NCI-H345 treated with DMSO at 0.1 percent for 48 hours (cell line): ENCODE measurements around the gene OBI1.
A peak's percentile ranks its signal among the peaks of the same experiment; 100 is the strongest.

Source experiments
- DNase-seq: peaks from one replicate; lab custom pipeline; 2025; ENCODE audit not compliant: unreplicated experiment; lab: John Stamatoyannopoulos, UW

OBI1 gene

DNA sequence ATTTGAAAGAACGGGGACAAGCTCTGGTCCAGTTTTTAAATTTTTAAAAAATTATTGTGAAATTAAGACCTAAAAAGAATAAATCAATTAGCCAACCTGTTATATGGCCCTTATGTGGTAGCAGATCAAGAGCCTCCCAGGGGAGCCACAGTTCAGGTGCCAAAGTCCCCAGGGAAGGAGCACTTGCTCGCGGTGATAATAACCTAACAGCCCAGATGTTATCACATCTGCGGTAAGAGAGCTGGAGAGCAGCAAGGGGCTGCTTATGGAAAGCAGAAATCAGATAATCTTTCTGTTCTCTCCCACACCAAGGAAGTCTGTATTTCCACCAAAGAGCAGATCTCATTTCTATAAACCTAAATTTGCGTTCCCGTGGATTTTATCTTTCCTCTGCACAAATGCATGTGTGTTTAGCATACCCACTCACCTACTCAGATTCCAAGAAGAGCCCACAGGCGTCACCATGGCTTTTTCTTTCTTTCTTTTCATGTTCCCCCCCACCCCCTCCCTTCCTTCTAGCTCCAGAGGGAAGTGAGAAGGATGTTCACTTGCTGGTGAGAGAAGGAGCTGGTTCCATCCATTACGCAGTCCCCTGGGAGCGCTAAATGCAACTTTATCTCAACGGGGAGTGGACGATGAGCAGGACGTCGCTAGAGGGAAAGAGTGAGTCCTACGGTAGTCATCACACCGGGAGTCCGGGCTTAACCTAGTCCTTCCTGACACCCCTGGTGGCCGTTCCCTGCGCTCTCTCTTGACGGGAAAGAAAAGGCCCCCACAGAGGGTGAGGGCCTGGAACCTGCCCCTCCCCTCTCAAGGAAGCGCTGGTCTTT lies 54.0 kb downstream of the OBI1 start:
- DNase-seq, result peak; percentile 63

DNA sequence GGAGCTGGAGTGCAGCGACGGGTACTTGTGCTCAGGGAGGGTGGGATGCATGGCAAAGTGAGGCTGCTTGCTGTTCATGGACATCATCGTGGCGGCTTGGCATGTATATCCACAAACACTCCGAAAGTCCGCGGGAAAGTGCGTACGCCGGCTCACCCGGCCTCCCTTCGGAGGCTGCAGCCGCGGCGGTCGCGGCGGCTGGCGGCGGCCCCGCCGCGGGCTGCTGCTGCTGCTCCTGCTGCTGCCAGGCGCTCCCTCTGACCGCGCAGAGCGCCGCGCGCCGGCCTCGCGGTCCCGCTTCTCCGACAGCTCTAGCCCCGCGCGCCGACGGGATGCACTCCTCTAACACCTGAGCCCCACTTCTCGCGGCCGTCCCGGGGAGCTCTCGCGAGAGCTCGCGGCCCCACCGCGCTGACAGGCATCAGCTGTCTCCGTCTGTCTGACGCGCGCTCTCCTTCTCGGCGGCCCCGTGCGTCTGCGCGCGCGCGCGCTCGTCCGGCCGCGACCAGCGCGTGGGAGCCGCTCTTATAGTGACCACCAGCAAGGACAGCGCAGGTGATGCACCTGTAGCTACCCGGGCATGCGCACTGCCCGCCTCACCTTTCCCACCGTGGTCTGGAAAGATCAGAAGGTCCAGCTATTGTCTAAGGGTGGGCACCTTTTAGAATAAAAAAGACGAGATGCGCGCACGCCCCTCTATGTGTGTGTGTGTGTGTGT lies 55.6 kb downstream of the OBI1 start, which contains the start of gene POU4F1:
POU4F1 (minus strand) TSS at position 313 of the 718 bp plus-strand sequence; CDS start at position 87, 226 bp downstream.
- peak; percentile 76 for DNase-seq

GRCh38 chr13:78602561-78603239 lies 56.3 kb downstream of the OBI1 start:
- no peak for DNase-seq

DNA sequence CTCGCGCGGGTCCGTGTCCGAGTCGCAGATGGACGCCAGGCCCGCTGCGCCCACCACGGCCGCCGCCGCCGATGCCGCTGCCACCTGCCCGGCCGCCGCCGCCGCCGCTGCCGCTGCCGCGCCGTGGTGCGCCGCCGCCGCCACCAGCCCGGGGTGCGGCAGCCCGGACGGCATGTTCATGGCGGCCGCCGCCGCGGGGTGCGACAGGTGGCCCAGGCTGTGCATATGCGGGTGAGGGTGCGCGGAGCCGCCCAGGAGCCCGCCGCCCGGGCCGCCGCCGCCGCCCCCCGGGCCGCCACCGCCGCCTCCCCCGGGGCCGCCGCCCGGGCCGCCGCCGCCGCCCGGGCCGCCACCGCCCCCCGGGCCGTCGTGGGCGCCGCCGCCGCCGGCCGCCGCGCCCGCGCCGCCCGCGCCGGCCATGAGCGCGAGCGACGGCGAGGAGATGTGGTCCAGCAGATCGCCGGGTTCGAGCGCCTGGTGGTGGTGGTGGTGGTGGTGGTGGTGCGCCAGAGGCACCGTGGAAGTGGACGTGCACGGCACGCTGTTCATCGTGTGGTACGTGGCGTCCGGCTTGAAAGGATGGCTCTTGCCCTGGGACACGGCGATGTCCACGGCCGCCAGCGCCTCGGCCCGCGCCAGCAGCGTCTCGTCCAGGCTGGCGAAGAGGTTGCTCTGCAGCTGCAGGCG lies 56.9 kb downstream of the OBI1 start:
- no peak for DNase-seq

DNA sequence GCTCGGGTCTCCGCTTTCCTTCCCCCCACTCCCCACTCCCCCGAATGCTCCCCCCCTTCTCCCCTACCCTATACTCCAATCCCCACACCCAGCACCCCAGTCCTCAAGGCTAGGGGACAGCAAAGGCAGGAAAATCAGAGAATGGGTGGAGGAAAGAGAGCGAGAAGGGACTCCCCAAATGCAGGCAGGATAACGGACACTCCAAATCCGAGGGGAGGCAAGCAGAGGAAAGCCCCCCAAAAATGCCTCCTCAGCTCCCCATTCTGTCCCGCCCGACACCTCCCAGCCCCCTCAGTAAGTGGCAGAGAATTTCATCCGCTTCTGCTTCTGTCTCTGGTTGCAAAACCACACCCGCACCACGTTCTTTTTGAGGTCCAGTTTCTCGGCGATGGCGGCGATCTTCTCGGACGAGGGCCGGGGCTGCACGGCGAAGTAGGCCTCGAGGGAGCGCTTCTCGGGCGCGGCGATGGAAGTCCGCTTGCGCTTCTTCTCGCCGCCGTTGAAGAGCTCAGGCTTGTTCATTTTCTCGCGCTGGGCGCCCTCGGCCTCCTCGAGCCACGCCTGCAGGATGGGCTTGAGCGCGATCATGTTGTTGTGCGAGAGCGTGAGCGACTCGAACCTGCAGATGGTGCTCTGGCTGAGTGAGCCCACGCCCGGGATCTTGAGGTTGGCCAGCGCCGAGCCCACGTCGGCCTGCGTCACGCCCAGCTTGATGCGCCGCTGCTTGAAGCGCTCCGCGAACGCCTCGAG lies 57.7 kb downstream of the OBI1 start:
- DNase-seq, result no peak

GRCh38 chr13:78600280-78600883 lies 58.6 kb downstream of the OBI1 start:
- DNase-seq, result no peak

GRCh38 chr13:78599645-78600279 lies 59.2 kb downstream of the OBI1 start:
- no peak for DNase-seq

DNA sequence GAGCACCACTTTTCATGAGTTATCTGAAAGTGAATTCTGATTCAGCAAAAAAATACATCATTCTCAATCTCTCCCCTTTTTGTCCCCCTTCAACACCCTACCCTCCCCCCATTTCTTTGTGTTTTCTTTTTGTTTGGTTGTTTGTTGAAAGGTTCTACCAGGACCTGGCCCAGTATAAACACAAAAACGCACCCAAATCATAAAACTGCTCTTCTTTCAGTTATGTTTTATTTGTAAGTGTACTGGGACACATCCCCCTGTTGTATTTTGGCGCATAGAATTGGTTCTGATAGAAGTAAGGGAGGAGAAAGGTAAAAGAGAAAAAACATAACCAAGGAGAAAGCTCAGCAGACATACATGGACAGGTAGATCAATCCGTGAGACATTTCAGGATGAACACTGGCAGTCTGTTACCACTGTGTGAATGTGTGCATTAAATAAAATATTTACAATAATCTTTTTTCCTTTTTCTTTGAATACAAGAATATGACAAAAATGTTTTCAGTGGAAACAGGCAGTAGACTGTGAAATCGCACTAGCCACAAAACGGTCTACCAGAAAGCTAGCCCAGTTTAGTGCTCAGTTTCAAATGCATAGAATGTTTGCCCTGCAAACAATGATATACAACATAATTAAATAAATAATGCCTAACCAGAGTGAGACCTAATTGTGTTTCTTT lies 59.9 kb downstream of the OBI1 start:
- no peak for DNase-seq

GRCh38 chr13:78598116-78598781 lies 60.7 kb downstream of the OBI1 start:
- DNase-seq, result no peak

- DNase-seq, result no peak
Measured at GRCh38 chr13:78597602-78597932, 61.4 kb downstream of the OBI1 start.

DNA sequence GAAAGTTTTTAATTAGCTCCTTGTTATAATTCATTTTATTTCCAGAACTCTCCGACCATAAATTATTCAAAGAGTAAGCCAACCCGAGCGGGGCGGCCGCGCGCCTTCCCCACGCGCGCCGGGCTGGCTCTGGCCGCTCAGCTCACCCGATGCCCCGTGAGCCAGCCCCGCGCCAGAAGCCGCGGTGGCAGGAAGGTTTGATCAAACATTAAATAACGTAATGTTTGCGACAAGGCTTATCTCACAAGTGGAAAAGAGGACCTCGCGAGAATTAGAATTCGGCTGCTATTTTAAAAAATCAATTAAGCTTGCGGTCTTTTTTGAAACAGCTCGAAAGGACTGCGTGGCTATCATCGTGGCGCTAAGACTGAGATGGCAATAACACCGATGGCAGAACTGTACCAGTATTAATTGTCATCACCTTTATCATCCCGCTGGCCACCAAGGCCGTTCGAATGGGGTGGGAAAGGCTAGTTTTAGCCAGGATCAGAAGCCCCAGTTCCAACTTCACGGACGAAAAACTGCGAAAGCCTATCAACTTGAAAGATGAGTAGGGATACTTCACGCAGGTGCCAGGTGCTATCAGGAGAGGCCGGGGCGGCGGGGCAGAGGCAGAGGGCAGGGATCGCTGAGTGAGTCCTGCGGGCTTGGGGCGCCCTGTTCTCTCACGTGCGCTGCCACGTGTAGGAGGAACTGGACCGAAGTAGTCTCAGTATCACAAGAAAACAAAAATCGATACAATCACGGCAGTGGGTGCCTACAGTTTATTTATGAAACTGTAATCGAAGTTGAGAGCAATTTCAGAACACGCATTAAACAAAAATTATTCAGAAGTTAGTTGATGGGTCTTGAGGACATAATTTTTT lies 62.0 kb downstream of the OBI1 start:
- no peak for DNase-seq

GRCh38 chr13:78596399-78596735 lies 62.6 kb downstream of the OBI1 start:
- no peak for DNase-seq

GRCh38 chr13:78595495-78596398 lies 63.2 kb downstream of the OBI1 start:
- DNase-seq, result no peak

GRCh38 chr13:78594456-78594975 lies 64.4 kb downstream of the OBI1 start:
- no peak for DNase-seq

- DNase-seq, result peak; percentile 52
Measured at GRCh38 chr13:78593652-78594455, 65.1 kb downstream of the OBI1 start.

- DNase-seq, result no peak
Measured at GRCh38 chr13:78593129-78593528, 65.8 kb downstream of the OBI1 start.
